Mesendoderm (in vitro differentiated cells): ENCODE results near the gene BTK.

Experiments used
- DNase-seq: peaks from one replicate; pipeline ENCODE4 v3.0.0; 2013
- H2AK5ac ChIP-seq: 2 replicates; pipeline ENCODE4 v1.6.1; 2013; ENCODE audit warnings: low read length, inconsistent platforms
- H2BK120ac ChIP-seq: 2 replicates; pipeline ENCODE4 v1.6.1; 2013; ENCODE audit warnings: low read depth, mild to moderate bottlenecking, low read length, moderate library complexity, mixed read lengths
- H2BK15ac ChIP-seq: replicated peaks from 2 replicates; pipeline ENCODE4 v1.6.1; 2013; ENCODE audit warnings: low read depth, mild to moderate bottlenecking, moderate library complexity
- H2BK5ac ChIP-seq: 2 replicates; pipeline ENCODE4 v1.6.1; 2013; ENCODE audit warnings: low read length, inconsistent platforms
- H3K18ac ChIP-seq: 2 replicates; pipeline ENCODE4 v1.6.1; 2013; ENCODE audit warnings: mild to moderate bottlenecking, low read length, mixed read lengths
- H3K23ac ChIP-seq: one replicate; pipeline ENCODE4 v1.6.1; 2013; ENCODE audit warnings: low read length
- H3K27ac ChIP-seq: 2 replicates; pipeline ENCODE4 v1.5.1; 2013; ENCODE audit warnings: low read depth, mild to moderate bottlenecking, inconsistent platforms, low read length, moderate library complexity
- H3K27me3 ChIP-seq: 2 replicates; pipeline ENCODE4 v1.6.1; 2013; ENCODE audit warnings: low read length, control low read depth, mild to moderate bottlenecking, inconsistent platforms; ENCODE audit not compliant: insufficient read depth, poor library complexity
- H3K36me3 ChIP-seq: 2 replicates; pipeline ENCODE4 v1.6.1; 2013; ENCODE audit warnings: low read length, inconsistent platforms; ENCODE audit not compliant: control insufficient read depth, insufficient read depth
- H3K4ac ChIP-seq: one replicate; pipeline ENCODE4 v1.6.1; 2013; ENCODE audit warnings: low read depth, mild to moderate bottlenecking, low read length, moderate library complexity
- H3K4me1 ChIP-seq: 2 replicates; pipeline ENCODE4 v1.6.1; 2013; ENCODE audit warnings: low read depth, low read length, inconsistent platforms; ENCODE audit not compliant: control insufficient read depth
- H3K4me2 ChIP-seq: 2 replicates; pipeline ENCODE4 v1.6.1; 2013; ENCODE audit warnings: low read length
- H3K4me3 ChIP-seq: 2 replicates; pipeline ENCODE4 v1.5.1; 2013; ENCODE audit warnings: mild to moderate bottlenecking, low read length
- H3K56ac ChIP-seq: one replicate; pipeline ENCODE4 v1.6.1; 2013; ENCODE audit warnings: low read length
- H3K79me1 ChIP-seq: 2 replicates; pipeline ENCODE4 v1.6.1; 2013; ENCODE audit warnings: low read length, inconsistent platforms
- H3K79me2 ChIP-seq: 2 replicates; pipeline ENCODE4 v1.6.1; 2013; ENCODE audit warnings: mild to moderate bottlenecking, low read length; ENCODE audit not compliant: control insufficient read depth, insufficient read depth
- H3K9ac ChIP-seq: 2 replicates; pipeline ENCODE4 v1.6.1; 2013; ENCODE audit warnings: low read length, inconsistent platforms
- H4K5ac ChIP-seq: one replicate; pipeline ENCODE4 v1.6.1; 2013; ENCODE audit warnings: low read length
- H4K8ac ChIP-seq: one replicate; pipeline ENCODE4 v1.6.1; 2013; ENCODE audit warnings: low read depth, mild to moderate bottlenecking, control low read depth, low read length, moderate library complexity
- WGBS: extraction: QIAGEN DNeasy Blood & Tissue Kit; methylation state at CpG from one replicate; pipeline ENCODE4 v1.1.7; 2013; ENCODE audit warnings: low lambda C conversion rate, missing lambda C conversion rate; ENCODE audit not compliant: insufficient coverage; ENCODE audit errors: extremely low coverage; 5-methylcytosine and 5-hydroxymethylcytosine counted together

BTK gene

GRCh38 chrX:101362757-101363156 is 23.2 kb downstream of the BTK start:
- Histone ChIP-seq H3K9ac (no peak overlapping the region), H2BK120ac (no peak overlapping the region), H2BK5ac (no peak overlapping the region), H3K23ac (no peak overlapping the region), H3K4me3 (no peak overlapping the region), H3K79me1 (no peaks in the 10 kb centered on the region), H3K4me1 (no peaks in the 10 kb centered on the region), H4K5ac (no peak overlapping the region), H2BK15ac (no peak overlapping the region), H4K8ac (no peak overlapping the region), H3K36me3 (no peaks in the 10 kb centered on the region), H3K79me2 (no peaks in the 10 kb centered on the region), H3K4me2 (no peak overlapping the region), H3K27me3 (no peaks in the 10 kb centered on the region), H2AK5ac (no peak overlapping the region), H3K56ac (no peak overlapping the region), H3K18ac (no peak overlapping the region), H3K27ac (no peak overlapping the region), H3K4ac (no peak overlapping the region)
- DNase-seq: peak; percentile 66

DNA sequence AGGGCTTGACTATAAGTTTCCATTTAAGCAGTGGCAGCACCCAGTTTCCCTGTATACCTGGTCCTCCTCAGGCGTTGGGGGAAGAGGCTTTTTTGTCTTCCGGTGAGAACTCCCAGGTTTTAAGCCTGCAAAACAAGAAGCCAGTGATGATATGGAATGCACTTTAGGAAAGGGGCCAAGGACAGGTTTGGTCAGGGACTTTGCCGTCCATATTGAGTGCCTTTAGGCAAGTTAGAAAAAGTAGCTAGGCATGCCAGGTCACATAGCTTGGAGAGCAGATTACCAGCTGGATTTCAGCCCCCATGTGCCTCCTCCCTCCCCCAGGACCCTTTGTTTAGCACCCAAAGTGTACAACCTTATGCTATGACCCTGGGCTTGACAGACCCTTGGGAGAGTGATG is 23.9 kb downstream of the BTK start:
- Histone ChIP-seq H3K27me3 (no peaks in the 10 kb centered on the region), H4K5ac (no peak overlapping the region), H3K4me1 (no peaks in the 10 kb centered on the region), H3K56ac (no peak overlapping the region), H4K8ac (no peak overlapping the region), H3K18ac (peak overlapping the region; percentile 18), H2BK5ac (no peak overlapping the region), H2BK120ac (no peak overlapping the region), H3K36me3 (no peaks in the 10 kb centered on the region), H3K4me3 (no peak overlapping the region), H3K9ac (no peak overlapping the region), H3K79me1 (no peaks in the 10 kb centered on the region), H3K79me2 (no peaks in the 10 kb centered on the region), H3K4ac (no peak overlapping the region), H3K23ac (no peak overlapping the region), H2BK15ac (no peak overlapping the region), H3K27ac (no peak overlapping the region), H3K4me2 (no peak overlapping the region), H2AK5ac (no peak overlapping the region)
- no CpG with 5 or more reads among the region's 3 CpGs for WGBS
- no peak for DNase-seq

DNA sequence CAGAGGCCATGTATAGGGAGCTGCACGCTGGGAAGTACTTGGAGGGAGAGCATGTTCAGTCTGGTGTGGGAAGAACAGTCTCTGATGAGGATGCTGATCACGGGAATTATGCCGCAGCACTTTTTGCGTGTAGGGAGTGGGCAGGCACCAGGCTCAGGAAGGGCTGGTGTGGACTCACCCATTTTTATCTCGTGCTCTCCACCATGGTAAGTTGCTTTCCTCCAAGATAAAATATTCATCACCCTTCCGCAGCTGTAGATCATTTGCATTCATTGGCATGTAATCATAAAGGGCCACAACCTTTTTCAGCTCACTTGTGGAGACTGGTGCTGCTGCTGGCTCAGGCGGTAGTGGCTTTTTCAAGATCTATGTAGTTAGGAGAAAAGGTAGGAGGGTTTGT is 25.6 kb downstream of the BTK start:
- Histone ChIP-seq H3K23ac (no peak overlapping the region), H2BK15ac (no peak overlapping the region), H2BK120ac (no peak overlapping the region), H3K27ac (no peak overlapping the region), H3K4me3 (no peak overlapping the region), H3K4ac (no peak overlapping the region), H3K79me1 (no peaks in the 10 kb centered on the region), H2BK5ac (no peak overlapping the region), H3K4me1 (no peaks in the 10 kb centered on the region), H3K18ac (no peak overlapping the region), H2AK5ac (no peak overlapping the region), H4K5ac (no peak overlapping the region), H3K56ac (no peak overlapping the region), H3K36me3 (no peaks in the 10 kb centered on the region), H3K4me2 (no peak overlapping the region), H4K8ac (no peak overlapping the region), H3K27me3 (no peaks in the 10 kb centered on the region), H3K79me2 (no peaks in the 10 kb centered on the region), H3K9ac (no peak overlapping the region)
- WGBS: no CpG with 5 or more reads among the region's 7 CpGs
- DNase-seq: no peak

- H4K5ac ChIP-seq: no peak overlapping the region
- H3K79me2 ChIP-seq: no peaks in the 10 kb centered on the region
- H3K27ac ChIP-seq: no peak overlapping the region
- H3K27me3 ChIP-seq: no peaks in the 10 kb centered on the region
- no CpG with 5 or more reads among the region's 1 CpG for WGBS
- H3K79me1 ChIP-seq: no peaks in the 10 kb centered on the region
- H3K23ac ChIP-seq: no peak overlapping the region
- no peak overlapping the region for H3K56ac ChIP-seq
- H2BK5ac ChIP-seq: no peak overlapping the region
- no peak overlapping the region for H3K18ac ChIP-seq
- H4K8ac ChIP-seq: no peak overlapping the region
- H3K4ac ChIP-seq: no peak overlapping the region
- no peaks in the 10 kb centered on the region for H3K4me1 ChIP-seq
- H2BK15ac ChIP-seq: no peak overlapping the region
- no peak overlapping the region for H2BK120ac ChIP-seq
- no peak overlapping the region for H3K4me2 ChIP-seq
- H3K4me3 ChIP-seq: no peak overlapping the region
- DNase-seq: no peak
- H3K36me3 ChIP-seq: no peaks in the 10 kb centered on the region
- H2AK5ac ChIP-seq: no peak overlapping the region
- H3K9ac ChIP-seq: no peak overlapping the region
Observed at GRCh38 chrX:101359966-101360365, 26.0 kb downstream of the BTK start.

- Histone ChIP-seq H2BK15ac (no peak overlapping the region), H3K4me3 (no peak overlapping the region), H2BK5ac (no peak overlapping the region), H3K27ac (no peak overlapping the region), H3K23ac (no peak overlapping the region), H3K56ac (no peak overlapping the region), H3K79me2 (no peaks in the 10 kb centered on the region), H4K5ac (no peak overlapping the region), H3K18ac (no peak overlapping the region), H3K36me3 (no peaks in the 10 kb centered on the region), H2BK120ac (no peak overlapping the region), H3K9ac (no peak overlapping the region), H4K8ac (no peak overlapping the region), H3K4me2 (no peak overlapping the region), H3K4me1 (no peaks in the 10 kb centered on the region), H2AK5ac (no peak overlapping the region), H3K79me1 (no peaks in the 10 kb centered on the region), H3K27me3 (no peaks in the 10 kb centered on the region), H3K4ac (no peak overlapping the region)
- WGBS: no CpG with 5 or more reads among the region's 5 CpGs
- DNase-seq: peak; percentile 29
Observed at GRCh38 chrX:101357166-101357795, 28.7 kb downstream of the BTK start.

GRCh38 chrX:101349193-101349562 is 36.8 kb downstream of the BTK start:
- Histone ChIP-seq H4K8ac (no peak overlapping the region), H2BK5ac (no peak overlapping the region), H3K4me2 (peak overlapping the region; percentile 38), H3K4me3 (no peak overlapping the region), H3K23ac (no peak overlapping the region), H2BK15ac (no peak overlapping the region), H3K27ac (no peak overlapping the region), H4K5ac (no peak overlapping the region), H2AK5ac (no peak overlapping the region), H3K79me2 (peaks cover 18% of the 10 kb centered on the region), H3K18ac (peak overlapping the region; percentile 51), H3K9ac (peak overlapping the region; percentile 73), H3K27me3 (no peaks in the 10 kb centered on the region), H3K4me1 (no peaks in the 10 kb centered on the region), H3K36me3 (no peaks in the 10 kb centered on the region), H3K79me1 (no peaks in the 10 kb centered on the region), H3K4ac (peak overlapping the region; percentile 70), H3K56ac (peak overlapping the region; percentile 77), H2BK120ac (no peak overlapping the region)
- no CpG with 5 or more reads among the region's 4 CpGs for WGBS
- no peak for DNase-seq
